Posterior cingulate gyrus (tissue), 11 donors: ENCODE measurements around the gene CBLB.
A peak's percentile ranks its signal among the peaks of the same experiment; 100 is the strongest.

Experiments
- DNase-seq, 10 donors: peaks; one replicate each; pipeline versions ENCODE4 v3.0.0 to v3.0.0-alpha.2; 2020 to 2021; ENCODE audit warnings: mixed read lengths in 3 of 10
- intact Hi-C: fragments of 100-400 bp; cut with DNase I; formaldehyde crosslinking; loops from one replicate; pipeline ENCODE4 v1.15.1; 2023

The CBLB gene

DNA sequence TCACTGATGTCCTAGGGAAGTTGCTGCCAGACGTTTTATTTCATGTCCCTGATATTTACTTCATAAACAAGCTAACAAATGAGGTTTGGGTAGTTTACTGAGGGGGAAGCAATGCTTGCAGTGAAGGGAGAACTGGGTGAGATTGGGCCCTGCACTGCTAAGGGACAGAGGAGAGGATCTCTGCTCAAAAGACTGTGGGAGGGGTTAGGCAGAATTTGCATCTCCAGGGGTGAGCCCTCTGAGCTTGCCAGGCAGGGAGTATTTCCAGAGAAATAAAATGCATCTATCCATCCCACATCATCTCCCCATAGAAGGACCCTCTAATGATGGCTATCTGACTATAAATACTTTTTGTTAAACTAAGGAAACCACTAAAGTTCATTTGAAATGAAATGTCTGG lies 215.6 kb downstream of the CBLB start:
- no peak for DNase-seq
- intact Hi-C loops, result no loop called here

DNA sequence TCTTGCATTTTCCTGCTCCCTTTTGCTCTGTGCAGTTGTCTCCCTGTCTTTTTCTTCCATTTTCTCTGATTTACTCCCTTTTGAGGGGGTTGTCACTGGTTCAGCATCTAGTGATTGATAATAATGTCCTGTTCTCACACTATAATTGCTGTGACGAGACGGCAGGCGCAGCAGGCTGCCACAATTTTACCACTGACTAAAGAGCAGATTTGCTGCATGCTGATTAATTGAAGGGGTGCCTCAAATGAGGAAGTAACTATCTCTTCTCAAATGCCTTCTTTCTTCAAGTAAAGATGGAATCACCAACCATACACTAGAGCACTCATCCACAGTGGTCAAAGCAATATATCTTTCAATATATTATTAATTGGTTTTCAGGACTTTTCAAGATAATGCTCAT lies 219.3 kb downstream of the CBLB start:
- no peak for DNase-seq
- intact Hi-C loops, result no loop called here

DNA sequence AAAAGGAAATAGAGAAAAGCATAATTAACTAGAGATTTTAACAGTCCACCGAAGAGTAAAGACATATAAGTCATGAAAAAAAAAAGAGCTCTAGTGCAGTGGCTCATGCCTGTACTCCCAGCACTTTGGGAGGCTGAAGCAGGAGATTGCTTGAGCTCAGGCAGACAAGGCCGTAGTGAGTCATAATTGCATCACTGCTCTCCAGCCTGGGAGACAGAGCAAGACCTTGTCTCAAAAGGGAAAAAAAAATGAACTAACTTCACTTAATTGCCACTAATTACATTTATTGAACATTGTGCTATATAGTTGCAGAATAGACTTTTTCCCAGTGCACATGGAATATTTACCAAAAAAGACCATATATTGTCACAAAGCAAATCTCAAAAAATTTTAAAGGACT lies 221.8 kb downstream of the CBLB start:
- intact Hi-C loops, result no loop called here
- DNase-seq, result no peak

DNA sequence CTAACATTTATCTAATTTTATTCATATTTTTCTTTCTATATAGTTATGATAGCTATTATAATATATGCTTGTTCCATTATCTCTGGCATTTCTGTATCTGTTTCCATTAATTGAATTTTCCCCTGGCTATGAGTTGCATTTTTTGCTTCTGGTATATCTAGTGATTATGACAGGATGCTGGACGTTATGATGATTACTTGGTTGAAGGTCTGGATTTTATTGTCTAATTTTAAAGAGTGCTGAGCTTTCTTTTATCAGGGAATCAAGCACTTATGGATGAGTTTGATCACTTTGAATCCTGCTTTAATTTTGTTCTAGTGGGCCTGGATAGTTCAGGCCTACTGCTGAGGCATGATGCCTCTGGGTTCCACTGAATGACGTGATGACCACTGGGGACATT lies 229.7 kb downstream of the CBLB start:
- DNase-seq, result no peak
- intact Hi-C loops, result no loop called here

DNA sequence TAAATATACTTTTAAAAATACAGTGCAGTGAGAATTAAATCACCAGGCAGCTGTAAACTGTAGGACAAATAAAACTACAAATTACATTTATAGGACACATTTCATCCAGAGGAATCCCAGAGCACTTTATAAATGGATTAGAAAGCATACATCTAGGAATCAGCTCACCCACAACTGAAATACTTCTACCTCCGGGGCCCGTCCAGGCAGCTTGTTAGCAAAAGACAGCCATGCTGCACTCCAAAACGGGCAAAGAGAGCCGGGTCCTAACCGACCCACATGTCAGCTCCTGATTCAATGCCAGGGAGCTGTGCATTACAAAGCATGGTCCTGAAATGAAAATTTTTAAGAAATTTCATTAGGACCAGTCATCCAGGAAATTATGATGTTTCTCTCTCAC lies 234.1 kb downstream of the CBLB start:
- intact Hi-C loops, result no loop called here
- peak in 1 of 10 donors; percentile 72 for DNase-seq

DNA sequence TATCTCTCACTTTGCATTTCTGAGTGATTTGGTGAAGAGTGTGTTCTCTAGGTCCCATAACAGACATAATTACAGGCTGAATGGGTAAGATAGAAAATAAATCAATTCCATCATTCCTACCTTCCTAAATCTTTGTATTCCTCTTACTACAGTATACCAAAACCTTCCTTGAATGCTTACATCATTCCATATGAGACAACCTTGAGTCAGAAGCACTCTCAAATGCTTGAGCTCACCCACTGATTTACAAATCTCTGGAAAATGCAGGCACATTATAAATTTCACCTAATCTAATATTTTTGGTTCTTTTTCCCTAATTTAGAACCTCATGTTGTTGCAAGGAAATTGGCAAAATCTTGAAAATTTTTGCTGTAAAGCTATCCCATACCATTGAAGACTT lies 239.1 kb downstream of the CBLB start:
- no peak for DNase-seq
- intact Hi-C loops, result no loop called here

DNA sequence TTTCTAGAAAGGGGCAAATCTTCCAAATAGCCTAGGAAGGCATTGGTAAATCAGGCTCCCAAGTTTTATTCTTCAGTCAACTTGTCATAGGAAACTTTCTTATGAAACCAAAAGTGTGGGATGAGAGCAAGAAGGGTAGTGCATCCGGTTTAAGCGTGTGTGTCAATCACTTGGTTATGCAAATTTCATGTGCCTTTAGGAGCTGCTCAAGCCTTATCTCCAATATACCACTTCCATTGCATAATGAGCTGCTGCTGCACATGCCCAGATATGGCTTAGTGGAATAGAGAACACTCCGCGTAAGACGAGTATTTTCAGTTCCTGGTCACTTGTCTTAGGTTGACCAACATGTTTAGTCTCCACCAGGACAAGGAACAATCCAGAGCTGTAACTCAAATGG lies 242.1 kb downstream of the CBLB start:
- DNase-seq, result no peak
- intact Hi-C loops, result no loop called here

DNA sequence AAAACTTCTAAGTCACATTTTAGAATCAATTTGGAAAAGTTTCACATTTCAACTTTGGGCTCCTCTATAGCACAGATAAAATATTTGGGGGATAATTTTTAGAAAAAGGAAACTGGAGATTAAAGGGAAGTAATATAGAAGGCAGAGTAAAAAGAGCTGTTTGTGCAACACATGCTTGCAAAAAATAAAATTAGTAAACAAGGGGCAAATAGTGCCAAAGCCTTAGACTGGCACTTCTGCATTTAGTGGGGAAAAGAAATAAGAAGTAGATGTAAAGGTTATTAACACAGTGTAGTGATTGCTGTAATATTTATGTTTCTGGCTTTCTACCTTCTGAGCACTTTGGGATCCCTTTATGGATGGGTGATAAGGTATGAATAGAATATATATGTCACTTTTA lies 246.6 kb downstream of the CBLB start:
- DNase-seq, result no peak
- intact Hi-C loops, result no loop called here

DNA sequence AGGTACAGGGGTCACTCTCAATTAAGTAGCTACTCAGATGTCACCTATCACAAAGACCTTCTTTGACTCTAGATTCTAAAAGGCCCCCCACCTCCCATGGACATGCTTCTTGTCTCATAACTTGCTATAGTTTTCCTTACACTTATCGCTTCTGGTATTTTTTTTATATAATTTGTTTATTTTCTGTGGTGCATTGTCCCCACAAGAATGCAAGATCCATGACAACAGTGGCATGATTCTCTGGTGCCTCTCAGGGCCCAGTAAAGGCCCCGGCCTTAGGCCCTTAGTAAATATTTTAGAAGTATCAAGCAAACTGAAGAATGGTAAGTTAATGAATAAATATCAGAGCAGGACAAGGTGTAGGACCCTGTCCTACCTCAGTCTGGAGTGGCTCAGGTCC lies 248.6 kb downstream of the CBLB start:
- intact Hi-C loops, result no loop called here
- no peak for DNase-seq

DNA sequence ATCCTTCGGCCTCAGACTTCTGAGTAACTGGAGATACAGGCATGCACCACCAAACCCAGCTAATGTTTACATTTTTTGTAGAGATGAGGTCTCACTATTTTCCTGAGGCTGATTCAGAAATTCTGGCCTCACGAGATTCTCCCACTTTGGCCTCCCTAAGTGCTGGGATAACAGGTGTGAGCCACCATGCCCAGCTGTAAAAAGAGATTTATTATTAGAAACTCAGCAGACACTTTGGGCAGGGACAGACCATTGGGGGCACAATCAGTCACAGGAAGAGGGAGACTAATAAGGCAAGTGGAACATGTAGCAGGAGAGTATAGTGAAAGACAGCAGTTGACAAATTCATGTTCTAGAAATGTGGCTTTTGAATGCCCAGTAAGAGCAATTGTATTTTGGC lies 249.2 kb downstream of the CBLB start:
- intact Hi-C loops, result no loop called here
- DNase-seq, result no peak

DNA sequence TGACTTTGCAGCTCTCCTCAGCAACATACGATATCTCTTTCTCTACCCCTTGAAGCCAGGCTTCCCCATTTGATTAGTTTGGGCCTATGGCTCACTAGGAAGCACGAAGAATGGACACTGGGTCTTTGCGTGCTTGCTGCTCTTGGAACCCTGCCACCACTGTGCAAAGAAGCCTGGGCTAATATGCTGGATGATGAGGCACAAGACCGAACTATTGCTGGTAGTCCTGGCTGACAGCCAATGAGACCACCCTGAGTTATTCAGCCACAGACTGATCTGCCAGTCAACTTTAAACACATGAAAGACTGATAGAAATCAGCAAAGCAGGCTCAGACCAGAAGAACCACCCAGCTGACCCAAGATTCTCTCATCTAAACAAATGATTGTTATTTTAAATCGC lies 250.3 kb downstream of the CBLB start:
- intact Hi-C loops, result no loop called here
- DNase-seq, result no peak

DNA sequence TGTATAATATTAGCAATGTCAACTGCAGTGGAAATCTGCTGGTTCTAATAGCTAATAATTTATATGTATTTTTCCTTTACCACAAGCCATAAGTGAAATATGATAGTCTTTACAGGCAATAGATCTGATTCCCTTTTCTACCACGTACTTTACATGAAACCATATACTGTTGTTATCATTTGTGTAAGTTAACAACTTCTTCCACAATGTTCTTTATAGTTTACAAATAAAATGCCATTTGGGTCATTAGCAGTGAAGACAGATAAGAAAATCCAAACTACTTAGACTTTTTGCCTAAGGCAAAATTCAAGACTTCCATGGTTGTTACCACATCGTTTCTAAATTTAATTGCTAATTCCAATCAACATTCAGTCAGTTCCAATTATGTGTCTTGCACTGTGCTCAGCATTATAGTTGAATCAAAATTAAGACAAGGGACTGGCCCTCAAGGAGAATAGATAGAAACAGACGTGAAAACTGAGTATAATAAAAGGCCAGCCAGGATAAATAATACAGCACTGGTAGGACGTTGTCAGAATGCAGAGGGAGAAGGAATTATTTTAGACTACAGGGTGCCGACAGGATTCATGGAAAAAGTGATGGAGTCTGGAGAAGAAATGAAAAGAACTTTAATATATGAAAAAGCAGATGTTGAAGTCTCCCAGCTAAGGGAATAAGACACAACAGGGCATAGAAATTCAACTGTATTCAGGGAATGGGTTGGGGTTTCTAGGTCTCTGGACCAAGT lies 252.3 kb downstream of the CBLB start:
- intact Hi-C loops, result no loop called here
- no peak for DNase-seq

DNA sequence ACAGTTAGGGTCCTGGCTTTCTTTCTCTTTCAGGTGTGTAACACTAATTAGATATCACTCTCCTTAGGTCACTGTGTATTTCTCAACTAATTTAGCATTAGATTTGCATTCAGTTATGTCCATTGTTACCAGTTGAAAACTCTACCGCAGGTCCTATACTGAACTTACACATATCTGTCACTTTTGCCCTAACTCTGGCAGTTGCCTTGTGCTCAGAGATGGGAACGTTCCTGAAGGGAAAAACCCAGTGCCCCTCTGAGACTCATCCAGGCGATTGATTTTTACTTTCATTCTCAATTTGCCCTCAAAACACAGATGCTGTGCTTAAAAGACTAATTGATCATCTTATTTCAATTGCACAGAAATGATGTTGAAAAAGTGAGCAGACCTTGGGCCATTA lies 253.0 kb downstream of the CBLB start:
- DNase-seq, result no peak
- intact Hi-C loops, result no loop called here

DNA sequence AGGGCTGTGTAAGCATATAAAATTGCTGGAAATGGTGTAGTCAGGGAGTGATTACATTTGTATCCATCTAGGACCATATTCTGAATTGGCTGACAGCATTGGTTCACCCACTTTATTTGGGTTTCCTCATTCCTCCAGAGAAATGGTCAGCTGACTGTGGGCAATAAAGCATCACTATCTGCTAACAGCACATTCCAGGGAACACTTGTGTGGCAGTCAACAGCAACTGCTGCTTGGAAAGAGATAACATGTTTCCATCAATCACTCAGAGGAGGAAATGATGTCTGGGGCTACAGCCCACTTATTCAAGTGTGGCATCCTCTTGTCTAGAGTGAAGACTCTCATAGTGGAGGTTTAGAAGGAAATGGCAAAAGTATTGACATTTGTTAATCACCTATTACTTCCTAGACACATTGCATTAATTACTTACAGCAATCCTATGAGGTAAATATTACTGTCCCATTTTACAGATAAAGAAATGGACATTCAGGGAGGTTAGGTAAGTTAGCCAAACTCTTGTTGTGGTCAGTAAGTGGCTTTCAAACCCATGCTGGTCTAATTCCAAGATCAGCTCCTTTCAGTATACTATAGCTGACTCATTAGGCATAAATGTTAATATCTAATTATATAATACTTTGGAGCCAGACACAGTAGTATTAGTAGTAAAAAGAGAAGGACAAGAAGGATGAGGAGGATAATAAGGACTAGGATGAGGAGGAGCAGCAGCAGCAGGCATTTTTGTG lies 254.4 kb downstream of the CBLB start:
- DNase-seq, result no peak
- intact Hi-C loops, result no loop called here

DNA sequence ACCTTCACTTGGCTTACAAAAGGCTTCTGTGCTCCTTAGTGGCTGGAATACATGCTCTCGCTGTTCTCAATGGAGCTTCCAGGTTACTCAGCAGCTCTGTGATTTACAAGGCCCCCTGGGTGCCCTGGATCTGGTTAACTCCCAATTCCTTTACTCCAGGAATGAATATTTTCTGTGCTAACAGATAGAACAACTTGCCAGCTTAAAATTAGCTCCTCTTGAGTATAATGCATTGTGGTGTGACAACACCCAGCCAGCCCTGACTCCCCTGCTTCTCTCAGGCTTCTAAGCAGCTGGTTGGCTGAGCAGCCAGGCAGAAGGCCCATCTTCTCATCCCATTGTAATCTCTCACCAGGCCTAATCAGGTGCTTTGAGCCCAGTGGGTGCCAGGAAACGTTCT lies 255.7 kb downstream of the CBLB start:
- peak in 3 of 10 donors; percentile 10 to 63 (median 50) for DNase-seq
- intact Hi-C loops, result no loop called here

DNA sequence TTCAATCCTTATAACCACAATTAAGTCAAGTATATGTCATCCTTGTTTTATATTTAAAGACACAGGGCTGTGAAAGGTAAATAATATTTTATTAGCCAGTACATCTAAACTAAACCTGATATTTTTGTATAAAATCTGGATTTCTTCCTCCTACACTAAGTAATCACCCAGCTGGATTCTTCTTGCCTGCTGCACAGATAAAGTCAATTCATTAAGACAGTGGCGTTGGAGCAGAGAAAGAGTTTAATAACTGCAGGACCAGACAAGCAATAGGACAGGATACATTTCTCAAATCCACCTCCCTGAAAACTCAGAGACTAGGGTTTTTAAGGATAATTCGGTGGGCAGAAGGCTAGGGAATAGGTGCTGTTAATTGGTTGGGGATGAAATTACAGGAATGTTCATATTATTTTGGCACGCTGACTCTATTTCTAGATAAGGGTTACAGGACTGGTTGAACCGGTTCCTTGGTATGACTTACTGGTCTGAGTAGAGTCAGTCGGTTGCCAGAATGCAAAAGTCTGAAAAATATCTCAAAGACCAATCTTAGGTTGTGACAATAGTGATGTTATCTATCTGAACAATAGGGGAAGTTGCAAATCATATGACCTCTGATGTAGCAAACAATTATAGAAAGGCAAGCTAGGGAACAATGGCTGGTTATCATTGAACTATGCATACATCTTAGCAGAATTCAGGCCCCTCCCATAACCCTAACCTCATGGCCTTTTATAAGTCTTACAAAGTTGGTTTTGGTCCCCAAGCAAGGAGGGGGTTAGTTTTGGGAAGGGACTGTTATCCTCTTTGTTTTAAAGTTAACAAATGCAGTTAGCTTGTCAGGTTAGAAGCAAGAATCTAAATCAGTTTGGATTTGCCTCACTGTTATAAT lies 257.3 kb downstream of the CBLB start:
- DNase-seq, result no peak

DNA sequence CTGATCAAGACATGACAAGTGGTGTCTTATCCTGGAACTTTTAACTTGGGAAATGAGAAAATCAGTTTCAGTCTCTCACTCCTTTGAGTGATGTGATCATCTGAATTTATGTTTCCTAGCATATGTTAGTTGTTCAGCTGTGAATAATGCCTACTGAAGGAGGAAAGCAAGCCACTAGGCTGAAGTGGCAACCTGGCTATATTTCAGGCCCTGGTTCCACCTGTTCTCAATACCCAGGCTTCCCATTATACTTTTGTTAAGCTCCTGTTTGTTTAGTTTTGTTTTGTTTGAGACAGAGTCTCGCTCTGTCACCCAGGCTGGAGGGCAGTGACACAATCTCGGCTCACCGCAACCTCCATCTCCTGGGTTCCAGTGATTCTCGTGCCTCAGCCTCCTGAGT lies 258.3 kb downstream of the CBLB start:
- intact Hi-C loops, result no loop called here
- no peak for DNase-seq

More for the DNA sequence above, 257.3 kb downstream of the CBLB start:
- intact Hi-C loops, result no loop called here

DNA sequence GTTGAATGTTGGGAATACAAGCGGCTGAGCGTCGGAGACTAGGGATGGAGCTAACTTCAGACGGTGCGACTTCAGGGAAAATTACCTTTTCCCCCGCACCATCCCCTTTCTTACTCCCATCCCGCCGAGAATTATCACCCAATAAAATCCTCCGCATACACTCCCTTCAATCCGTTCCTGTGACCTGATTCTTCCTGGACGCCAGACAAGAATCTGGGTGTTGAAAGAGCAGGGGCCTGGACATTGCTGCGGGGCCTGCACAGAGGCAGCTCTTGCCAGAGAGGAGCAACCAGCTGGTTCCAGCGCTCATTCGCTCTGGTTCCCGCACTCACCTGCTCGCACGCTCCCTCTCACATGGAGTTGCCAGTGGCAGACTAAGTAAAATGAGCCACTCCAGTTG lies 260.2 kb downstream of the CBLB start:
- no peak for DNase-seq
- intact Hi-C loops, result no loop called here

DNA sequence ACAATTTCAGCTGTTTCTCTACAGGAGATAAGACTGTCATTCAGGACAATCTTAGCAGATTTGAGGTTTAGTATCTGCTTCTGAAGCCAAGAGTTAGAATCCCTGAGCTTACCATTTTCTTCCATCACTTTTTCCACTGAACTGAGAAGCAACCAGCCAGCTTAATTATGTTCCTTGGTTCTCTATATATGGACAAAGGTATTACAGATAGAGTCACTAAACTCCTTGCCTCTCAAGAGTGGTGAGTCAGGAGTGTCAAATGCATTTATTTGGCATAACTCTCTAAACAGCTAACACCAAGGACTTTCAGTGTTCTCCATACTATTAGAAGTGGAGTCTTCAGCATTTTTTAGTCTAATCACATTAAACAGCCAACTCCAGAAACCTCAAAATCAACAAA lies 262.8 kb downstream of the CBLB start:
- no peak for DNase-seq
- intact Hi-C loops, result no loop called here
